Dendritic cell treated with granulocyte-macrophage colony-stimulating factor and Interleukin-4, amounts not matched to agents 40 ng/mL and 50 ng/mL, for 4 days (primary cell): ENCODE results near the gene WFS1.

Experiments
- H3K27ac Mint-ChIP-seq: one replicate; pipeline ENCODE4 v1.8.0; 2022; ENCODE audit warnings: mild to moderate bottlenecking, mixed read lengths
- H3K27me3 Mint-ChIP-seq: one replicate; pipeline ENCODE4 v1.8.0; 2022; ENCODE audit warnings: mild to moderate bottlenecking, mixed read lengths
- H3K36me3 Mint-ChIP-seq: one replicate; pipeline ENCODE4 v1.8.0; 2022; ENCODE audit warnings: low read depth, mixed read lengths
- H3K4me1 Mint-ChIP-seq: one replicate; pipeline ENCODE4 v1.8.0; 2022; ENCODE audit warnings: low read depth, mixed read lengths
- H3K4me3 Mint-ChIP-seq: one replicate; pipeline ENCODE4 v1.8.0; 2022; ENCODE audit warnings: mild to moderate bottlenecking, moderate library complexity, mixed read lengths
- H3K9me3 Mint-ChIP-seq: one replicate; pipeline ENCODE4 v1.8.0; 2022; ENCODE audit warnings: mixed read lengths
- intact Hi-C: fragments of 100-400 bp; cut with micrococcal nuclease; formaldehyde crosslinking; loops from one replicate; pipeline ENCODE4 v1.15.0; 2022

WFS1 gene

DNA sequence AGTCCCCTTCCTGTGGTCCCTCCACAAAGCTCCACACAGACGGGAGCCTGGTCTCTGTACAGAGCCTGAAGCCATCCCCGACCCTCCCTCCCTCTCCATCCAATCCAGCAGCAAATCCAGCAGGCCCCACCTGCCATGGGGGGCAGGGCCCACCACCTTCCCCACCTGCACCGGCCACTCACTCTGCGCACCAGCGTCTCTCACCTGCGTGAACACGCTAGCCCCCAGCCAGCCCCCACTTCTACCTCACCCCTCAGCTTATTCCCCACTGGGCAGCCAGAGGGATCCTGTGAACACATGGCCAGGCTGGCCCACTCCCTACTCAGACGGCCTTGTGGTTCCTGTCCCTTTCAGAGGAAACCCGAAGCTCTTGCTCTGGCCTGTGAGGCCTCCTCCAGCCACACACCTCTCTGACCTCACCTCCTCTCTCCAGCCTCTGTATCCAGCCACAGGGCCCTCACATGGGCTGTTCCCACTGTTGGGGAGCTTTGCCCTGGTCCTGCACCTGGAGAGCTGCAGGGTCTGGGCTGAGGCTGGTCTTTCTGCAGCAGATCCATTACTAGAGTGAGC lies 70.9 kb downstream of the WFS1 start:
- H3K9me3 Mint-ChIP-seq = no peaks in the 10 kb centered on the region
- H3K4me1 Mint-ChIP-seq = no peaks in the 10 kb centered on the region
- H3K36me3 Mint-ChIP-seq = no peaks in the 10 kb centered on the region
- no peak overlapping the region for H3K27ac Mint-ChIP-seq
- H3K27me3 Mint-ChIP-seq = peaks cover 30% of the 10 kb centered on the region
- intact Hi-C loops = no loop called here
- H3K4me3 Mint-ChIP-seq = no peak overlapping the region

DNA sequence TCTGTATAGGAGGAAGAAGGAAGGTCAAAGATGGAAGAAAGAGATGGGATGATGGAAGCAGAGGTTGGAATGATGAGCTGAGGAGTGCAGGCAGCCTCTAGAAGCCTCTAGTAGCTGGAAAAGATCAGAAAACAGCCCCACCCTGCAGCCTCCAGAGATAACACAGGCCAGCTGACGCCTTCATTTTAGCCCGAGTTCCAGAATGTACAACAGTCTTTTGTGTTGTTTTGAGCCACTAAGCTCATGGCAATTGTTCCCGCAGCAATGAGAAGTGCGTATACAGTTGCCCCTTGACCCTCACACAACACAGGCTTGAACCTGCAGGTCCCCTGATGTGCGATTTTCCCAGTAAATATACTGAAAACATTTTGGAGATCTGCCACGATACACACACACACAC lies 72.0 kb downstream of the WFS1 start:
- H3K27ac Mint-ChIP-seq = no peak overlapping the region
- H3K4me1 Mint-ChIP-seq = no peaks in the 10 kb centered on the region
- intact Hi-C loops = no loop called here
- no peaks in the 10 kb centered on the region for H3K9me3 Mint-ChIP-seq
- no peak overlapping the region for H3K4me3 Mint-ChIP-seq
- H3K27me3 Mint-ChIP-seq = peaks cover 28% of the 10 kb centered on the region
- no peaks in the 10 kb centered on the region for H3K36me3 Mint-ChIP-seq

DNA sequence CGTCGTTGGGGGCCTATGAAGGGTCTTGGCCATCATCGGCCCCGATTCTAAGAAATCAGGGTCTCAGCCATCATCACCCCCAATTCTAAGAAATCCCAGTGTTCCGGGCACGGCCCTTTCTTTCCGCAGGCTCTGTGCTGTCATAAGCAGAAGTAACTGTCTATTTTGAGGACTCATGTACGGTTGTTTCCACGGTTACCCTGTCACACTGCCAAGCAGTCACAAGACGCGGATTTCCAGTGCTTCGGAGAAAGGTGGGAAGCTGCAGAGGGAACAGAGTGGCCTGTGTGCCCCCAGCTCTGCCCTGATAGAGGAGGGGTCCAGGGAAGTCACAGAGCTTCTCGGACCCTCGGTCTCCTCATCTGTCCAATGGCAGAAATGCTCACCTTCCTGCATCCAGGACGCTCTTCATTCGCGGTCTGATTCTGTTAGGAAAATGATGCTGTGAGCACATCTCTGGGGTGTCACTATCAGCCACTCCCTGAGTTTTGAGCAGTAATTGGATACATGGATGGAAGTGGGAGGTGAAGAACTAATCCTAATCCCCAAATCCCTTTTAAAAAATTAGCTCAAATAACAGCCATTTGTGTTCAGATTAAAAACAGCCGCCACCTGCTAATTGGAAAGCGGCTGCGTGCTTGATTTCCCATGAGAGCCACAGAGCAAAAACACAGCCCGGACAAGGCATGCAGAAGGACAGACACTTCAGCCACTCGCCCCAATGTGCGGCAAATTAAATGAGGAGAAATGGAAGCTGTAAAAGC lies 73.1 kb downstream of the WFS1 start:
- H3K9me3 Mint-ChIP-seq = no peaks in the 10 kb centered on the region
- no peaks in the 10 kb centered on the region for H3K36me3 Mint-ChIP-seq
- intact Hi-C loops = no loop called here
- no peak overlapping the region for H3K27ac Mint-ChIP-seq
- H3K4me1 Mint-ChIP-seq = no peaks in the 10 kb centered on the region
- no peak overlapping the region for H3K4me3 Mint-ChIP-seq
- H3K27me3 Mint-ChIP-seq = peaks cover 22% of the 10 kb centered on the region

DNA sequence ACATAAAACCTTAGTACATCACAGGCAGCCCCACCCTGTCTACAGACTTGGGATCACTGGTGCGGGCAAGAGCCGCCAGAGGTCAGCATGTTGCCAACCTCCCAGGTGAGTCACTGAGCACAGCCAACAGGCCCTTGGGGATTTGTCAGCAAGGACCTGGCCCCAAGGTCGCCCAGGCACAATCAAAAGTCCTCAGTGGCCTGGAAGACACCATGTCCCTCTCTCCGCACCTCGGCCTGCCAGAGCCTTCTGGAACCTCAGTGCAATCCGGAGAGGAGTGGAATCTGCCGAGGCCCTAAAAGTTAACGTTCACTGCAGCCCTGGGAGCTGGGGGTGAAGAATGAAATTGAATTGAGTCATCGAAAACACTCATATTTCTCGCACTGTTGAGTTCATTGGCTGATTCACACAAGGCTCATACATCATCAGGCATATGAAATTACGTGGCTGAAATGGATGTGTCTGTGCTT lies 74.3 kb downstream of the WFS1 start:
- H3K27me3 Mint-ChIP-seq = peaks cover 10% of the 10 kb centered on the region
- intact Hi-C loops = no loop called here
- no peaks in the 10 kb centered on the region for H3K9me3 Mint-ChIP-seq
- no peaks in the 10 kb centered on the region for H3K4me1 Mint-ChIP-seq
- no peak overlapping the region for H3K27ac Mint-ChIP-seq
- H3K36me3 Mint-ChIP-seq = no peaks in the 10 kb centered on the region
- no peak overlapping the region for H3K4me3 Mint-ChIP-seq

DNA sequence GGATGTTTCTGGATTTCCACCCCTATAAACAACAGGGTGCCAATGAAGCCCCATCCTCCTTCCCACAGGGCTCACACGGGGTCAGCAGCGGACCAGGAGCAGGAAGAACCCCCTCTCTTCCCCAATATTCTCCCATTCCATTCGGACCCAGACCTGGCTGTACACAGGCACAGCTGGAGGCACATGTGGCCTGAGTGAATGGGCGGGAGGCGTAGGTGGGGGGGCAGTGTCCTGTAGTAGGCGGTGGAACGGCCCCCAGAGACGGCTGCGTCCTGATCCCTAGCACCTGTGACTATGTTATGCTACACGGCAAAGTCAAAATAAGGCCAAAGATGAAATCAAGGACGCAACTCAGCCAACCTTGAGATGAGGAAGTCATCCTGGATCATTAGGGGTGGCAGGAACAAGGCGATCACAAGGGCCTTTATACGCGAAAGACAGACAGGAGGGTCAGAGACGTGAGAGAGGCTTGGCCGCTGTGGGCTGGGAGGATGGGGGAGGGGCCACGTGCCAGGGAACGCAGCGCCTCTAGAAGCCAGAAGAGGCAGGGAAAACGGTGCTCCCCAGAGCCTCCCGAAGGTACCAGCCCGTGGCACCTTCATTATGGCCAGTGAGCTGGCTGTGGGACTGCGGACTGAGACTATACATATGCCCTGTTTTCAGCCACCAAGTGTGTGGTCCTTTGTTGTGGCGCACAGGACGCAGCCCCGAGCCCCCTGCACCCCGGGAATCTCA lies 75.6 kb downstream of the WFS1 start:
- H3K27ac Mint-ChIP-seq = no peak overlapping the region
- no peaks in the 10 kb centered on the region for H3K9me3 Mint-ChIP-seq
- peaks cover 3% of the 10 kb centered on the region for H3K27me3 Mint-ChIP-seq
- no peaks in the 10 kb centered on the region for H3K36me3 Mint-ChIP-seq
- intact Hi-C loops = no loop called here
- no peaks in the 10 kb centered on the region for H3K4me1 Mint-ChIP-seq
- H3K4me3 Mint-ChIP-seq = no peak overlapping the region

DNA sequence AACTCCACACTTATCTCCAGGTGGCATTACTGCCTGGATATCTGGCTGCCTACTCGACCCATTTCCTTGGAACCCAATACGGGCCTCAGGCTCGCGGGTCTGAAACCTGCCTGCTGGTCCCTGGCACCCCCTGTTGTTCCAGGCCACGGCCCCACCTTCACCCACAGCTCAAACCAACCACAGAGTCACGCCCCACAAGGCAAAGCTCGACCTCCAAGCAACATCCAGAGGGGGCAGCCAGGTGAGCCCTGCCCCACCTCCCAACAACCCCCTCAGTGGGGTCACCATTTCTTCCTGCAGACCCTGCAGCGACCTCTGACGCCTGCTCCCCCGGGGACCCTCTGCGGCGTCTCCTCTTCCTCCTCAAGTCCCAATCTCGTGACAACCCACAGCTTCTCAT lies 76.2 kb downstream of the WFS1 start:
- H3K27me3 Mint-ChIP-seq = no peaks in the 10 kb centered on the region
- no peak overlapping the region for H3K4me3 Mint-ChIP-seq
- no peaks in the 10 kb centered on the region for H3K4me1 Mint-ChIP-seq
- no peaks in the 10 kb centered on the region for H3K36me3 Mint-ChIP-seq
- H3K27ac Mint-ChIP-seq = no peak overlapping the region
- intact Hi-C loops = no loop called here
- no peaks in the 10 kb centered on the region for H3K9me3 Mint-ChIP-seq

DNA sequence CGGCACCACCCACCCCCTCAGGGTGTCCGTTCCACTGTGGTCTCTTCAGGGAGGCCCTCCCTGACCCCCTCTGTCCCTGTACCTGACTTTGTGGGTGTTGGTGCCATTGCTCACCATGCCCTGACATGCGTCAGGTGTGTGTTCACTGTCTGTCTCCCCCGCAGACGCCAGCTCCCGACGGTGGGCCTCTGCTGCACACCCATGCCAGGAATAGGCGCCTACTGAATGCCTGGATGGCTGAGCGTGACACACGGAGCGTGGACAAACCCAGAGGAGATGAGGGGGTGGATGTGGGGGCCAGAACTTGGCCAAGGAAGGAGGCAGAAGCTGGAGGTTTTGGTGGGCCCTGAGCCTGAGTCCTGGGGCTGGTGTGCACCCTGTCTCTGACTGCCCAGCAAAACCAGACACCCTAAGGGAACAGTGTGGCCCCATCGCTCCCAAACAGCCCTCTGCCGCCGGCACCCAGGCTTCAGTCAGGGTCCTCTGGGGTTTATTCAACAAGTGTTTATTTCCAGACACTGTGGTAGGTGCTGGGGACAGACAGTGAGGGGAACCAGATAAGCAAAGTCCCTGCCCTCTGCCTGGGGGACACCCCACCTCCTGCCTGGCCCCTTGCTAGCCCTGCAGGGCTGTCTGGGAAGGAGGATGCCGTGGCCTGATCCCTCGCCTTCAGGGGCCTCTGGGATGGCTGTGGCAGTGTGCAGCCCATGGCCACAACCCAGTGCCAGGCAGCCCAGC lies 76.9 kb downstream of the WFS1 start:
- Mint-ChIP-seq H3K36me3 (no peaks in the 10 kb centered on the region), H3K9me3 (no peaks in the 10 kb centered on the region), H3K4me1 (no peaks in the 10 kb centered on the region), H3K27me3 (no peaks in the 10 kb centered on the region), H3K4me3 (no peak overlapping the region), H3K27ac (no peak overlapping the region)
- intact Hi-C loops = no loop called here

DNA sequence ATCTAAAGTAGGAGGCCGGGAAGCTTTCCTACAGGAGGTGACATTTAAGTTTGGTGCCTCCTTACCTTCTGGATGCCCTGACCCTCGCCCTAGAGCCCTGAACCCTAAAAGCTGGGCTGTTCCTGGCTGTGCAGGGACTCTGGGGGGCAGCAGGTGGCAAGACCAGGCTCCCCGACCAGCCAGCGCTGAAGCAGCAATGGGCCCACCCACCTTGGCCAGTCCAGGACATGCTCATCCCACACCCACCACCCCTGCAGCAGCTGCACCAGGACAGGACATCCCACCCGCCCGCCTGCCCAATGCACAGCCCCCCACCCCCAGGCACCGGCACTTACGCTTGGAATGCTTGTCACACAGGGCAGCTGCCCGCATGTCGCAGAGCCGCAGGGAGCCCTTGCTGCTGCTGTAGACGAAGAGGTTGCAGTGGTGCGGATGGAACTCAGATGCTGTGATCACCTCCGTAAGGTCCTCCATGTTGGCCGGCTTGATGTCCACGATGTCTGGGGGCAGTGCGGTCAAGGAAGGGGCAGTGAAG lies 77.9 kb downstream of the WFS1 start:
- Mint-ChIP-seq H3K4me3 (no peak overlapping the region), H3K27ac (no peak overlapping the region), H3K36me3 (no peaks in the 10 kb centered on the region), H3K4me1 (no peaks in the 10 kb centered on the region), H3K27me3 (no peaks in the 10 kb centered on the region), H3K9me3 (no peaks in the 10 kb centered on the region)
- intact Hi-C loops = no loop called here

DNA sequence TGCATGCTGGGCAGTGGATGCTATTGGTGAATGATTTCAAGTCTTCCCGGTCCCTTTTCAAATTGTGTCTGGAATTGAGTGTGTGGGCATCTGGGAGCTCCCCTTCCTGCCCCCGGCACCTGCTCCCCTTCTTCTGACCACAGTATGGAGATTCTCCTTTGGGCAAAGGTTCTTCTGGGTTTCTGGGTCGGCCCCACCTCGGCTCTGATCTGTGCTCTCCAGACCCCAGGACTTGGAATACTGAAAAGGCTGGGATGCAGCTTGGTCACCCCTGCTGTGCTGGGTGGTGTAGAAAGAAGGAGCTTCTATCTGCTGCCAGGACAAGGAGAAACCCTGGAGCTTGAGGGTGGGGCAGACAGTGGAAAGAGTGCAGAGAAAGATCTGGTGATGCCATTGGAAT lies 78.8 kb downstream of the WFS1 start:
- no peak overlapping the region for H3K27ac Mint-ChIP-seq
- intact Hi-C loops = no loop called here
- no peak overlapping the region for H3K4me3 Mint-ChIP-seq

DNA sequence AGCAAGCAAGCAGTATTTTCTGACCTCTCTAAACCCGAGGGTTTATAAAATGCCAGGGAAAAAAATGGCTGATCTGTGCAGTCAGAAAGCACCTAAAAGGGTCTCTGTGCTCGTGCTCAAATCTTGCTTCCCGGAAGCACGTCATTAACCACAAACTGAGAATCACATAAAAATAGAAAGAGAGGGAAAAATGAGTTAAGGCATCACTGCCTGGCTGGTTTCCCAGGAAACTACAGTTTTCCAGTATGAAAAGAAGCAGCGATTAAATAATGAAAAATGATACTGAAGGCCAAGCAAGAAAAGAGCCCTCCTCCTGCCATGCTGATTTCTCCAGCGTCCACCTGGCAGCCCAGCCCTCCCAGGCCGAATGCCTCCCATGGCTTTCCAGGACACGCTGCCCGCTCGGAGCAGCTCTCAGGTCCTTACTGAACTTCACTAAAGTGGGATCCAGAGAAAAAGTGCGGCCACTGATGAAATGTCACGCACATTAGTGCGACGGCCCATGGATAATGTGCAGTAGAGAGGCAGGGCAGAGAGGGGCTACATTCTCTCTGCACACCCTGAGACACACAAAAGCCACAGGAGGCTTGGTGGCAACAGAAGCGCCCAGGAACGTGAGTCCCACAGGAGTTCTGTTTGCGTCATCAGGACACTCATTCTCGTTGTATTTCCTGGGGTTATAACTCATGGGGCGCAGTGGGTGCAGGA lies 80.4 kb downstream of the WFS1 start:
- Mint-ChIP-seq H3K9me3 (no peaks in the 10 kb centered on the region), H3K4me1 (no peaks in the 10 kb centered on the region), H3K4me3 (no peak overlapping the region), H3K27ac (no peak overlapping the region), H3K36me3 (no peaks in the 10 kb centered on the region), H3K27me3 (peaks cover 3% of the 10 kb centered on the region)
- intact Hi-C loops = no loop called here

More for the DNA sequence above, 78.8 kb downstream of the WFS1 start:
- Mint-ChIP-seq H3K27me3 (no peaks in the 10 kb centered on the region), H3K36me3 (no peaks in the 10 kb centered on the region), H3K4me1 (no peaks in the 10 kb centered on the region), H3K9me3 (no peaks in the 10 kb centered on the region)

DNA sequence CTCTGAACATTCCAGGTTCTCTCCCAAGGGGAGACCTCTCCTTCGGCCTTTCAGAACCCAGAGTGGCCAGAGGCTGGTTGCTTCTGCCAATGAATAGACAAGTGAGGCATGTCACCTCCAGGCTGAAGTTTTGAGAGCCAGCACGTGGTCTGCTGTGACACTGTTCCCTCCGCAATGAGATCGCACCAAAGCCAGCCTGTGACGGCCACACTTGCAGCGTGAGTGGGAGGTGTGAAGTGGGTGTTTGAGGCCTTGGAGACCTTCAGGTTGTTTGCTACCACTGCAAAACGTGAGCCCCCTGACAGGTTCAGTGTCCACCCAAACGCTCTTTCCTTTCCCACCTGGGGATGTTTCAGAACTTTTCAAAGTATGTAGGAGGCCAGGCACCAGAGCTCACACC lies 81.0 kb downstream of the WFS1 start:
- H3K4me3 Mint-ChIP-seq = no peak overlapping the region
- H3K27me3 Mint-ChIP-seq = peaks cover 3% of the 10 kb centered on the region
- no peaks in the 10 kb centered on the region for H3K4me1 Mint-ChIP-seq
- no peak overlapping the region for H3K27ac Mint-ChIP-seq
- no peaks in the 10 kb centered on the region for H3K36me3 Mint-ChIP-seq
- intact Hi-C loops = no loop called here
- no peaks in the 10 kb centered on the region for H3K9me3 Mint-ChIP-seq

DNA sequence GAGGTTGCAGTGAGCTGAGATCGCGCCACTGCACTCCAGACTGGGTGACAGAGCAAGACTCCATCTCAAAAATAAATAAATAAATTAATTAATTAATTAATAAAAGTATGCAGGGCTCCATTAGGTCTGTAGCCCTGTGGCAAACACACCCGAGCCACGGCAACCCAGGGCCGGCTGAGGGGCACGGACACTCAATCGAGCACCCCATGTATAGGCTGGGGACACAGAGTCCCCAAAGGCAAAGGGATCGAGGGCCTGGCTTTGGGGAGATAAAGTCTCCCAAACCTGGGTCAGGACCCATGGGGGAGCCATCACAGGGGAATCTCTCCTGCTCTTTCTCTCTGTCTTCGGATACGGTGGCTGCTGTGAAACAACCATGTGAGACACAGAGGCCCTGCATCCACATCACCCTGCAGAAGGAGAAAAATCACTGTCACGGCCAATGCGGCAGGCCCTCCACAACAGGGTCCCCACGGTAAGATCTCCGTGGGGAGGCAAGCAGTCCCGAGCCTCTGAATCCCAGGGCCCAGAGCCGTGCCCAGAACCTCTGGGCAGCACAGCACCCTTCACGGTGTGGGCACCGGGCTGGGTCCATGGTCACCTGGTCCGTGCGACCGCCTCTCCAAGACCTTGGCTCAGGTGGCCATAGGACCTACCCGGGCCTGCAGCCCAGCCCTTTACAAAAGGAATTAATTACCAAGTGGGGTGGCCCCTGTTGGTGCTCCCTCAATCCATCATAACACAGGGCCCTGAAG lies 81.8 kb downstream of the WFS1 start:
- Mint-ChIP-seq H3K9me3 (no peaks in the 10 kb centered on the region), H3K4me1 (no peaks in the 10 kb centered on the region), H3K4me3 (no peak overlapping the region), H3K27ac (no peak overlapping the region), H3K36me3 (no peaks in the 10 kb centered on the region), H3K27me3 (peaks cover 3% of the 10 kb centered on the region)
- intact Hi-C loops = no loop called here
